ENCODE measurements around the gene RPS6KC1. TPM values are rescaled to one million over a fixed set of nuclear protein-coding genes. Genes with fewer than 3 reads are reported as not detected.

Gene RPS6KC1
- total RNA-seq, 1 donor from 2014 or later: 13.0 TPM

DNA sequence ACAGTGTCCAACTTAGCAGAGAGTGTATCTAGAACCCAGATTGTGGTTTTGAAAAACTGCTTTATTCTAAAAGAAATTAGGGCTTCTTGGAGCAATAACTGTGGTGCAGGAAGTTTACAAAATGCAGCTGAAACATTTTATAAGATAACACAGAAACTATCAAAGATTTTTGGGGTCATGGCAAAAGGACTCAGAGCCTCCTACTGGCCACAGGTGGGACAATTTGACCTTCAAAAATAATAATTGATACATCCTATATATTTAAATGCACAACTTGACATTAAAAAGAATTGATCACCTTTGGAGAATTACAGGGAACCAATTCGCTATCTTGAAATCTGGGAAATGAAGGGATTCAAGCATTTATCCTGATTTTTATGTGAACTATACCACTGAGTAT lies 235.2 kb downstream of the RPS6KC1 start:
- Mint-ChIP-seq H3K27me3 (no peaks in the 10 kb centered on the region), H3K4me1 (no peaks in the 10 kb centered on the region), H3K27ac (no peak overlapping the region), H3K9me3 (peaks cover 4% of the 10 kb centered on the region), H3K4me3 (no peak overlapping the region), H3K36me3 (ENCODE audit: low read depth) (no peaks in the 10 kb centered on the region)
- no peak for DNase-seq
- no peak for ATAC-seq (ENCODE audit: low read depth)
- TF ChIP-seq, protein P1, sequence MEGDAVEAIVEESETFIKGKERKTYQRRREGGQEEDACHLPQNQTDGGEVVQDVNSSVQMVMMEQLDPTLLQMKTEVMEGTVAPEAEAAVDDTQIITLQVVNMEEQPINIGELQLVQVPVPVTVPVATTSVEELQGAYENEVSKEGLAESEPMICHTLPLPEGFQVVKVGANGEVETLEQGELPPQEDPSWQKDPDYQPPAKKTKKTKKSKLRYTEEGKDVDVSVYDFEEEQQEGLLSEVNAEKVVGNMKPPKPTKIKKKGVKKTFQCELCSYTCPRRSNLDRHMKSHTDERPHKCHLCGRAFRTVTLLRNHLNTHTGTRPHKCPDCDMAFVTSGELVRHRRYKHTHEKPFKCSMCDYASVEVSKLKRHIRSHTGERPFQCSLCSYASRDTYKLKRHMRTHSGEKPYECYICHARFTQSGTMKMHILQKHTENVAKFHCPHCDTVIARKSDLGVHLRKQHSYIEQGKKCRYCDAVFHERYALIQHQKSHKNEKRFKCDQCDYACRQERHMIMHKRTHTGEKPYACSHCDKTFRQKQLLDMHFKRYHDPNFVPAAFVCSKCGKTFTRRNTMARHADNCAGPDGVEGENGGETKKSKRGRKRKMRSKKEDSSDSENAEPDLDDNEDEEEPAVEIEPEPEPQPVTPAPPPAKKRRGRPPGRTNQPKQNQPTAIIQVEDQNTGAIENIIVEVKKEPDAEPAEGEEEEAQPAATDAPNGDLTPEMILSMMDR (IDR thresholded peaks at IDR 0.05): no peak
- ChIA-PET POLR2A (no interaction called here), CTCF (no interaction called here)
- intact Hi-C loops (cut with micrococcal nuclease): no loop called here

DNA sequence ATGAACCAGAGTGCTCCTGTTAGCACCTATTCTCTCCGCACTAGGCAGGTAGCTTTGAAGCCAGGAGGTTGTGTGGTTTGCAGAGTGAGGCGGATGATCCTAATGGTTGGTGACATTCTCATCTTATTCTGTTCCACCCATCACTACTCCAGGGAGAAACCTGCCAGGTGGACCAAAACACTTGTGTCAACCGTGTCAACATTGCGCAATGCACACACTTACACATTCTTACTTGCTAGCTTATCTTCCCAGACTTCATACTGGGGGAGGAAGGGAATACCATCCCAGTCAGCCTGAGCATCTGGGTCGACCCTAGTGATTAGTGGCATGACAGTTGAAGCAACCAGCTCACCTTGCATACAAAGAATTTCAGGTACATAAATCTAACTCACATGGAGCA lies 236.9 kb downstream of the RPS6KC1 start:
- ChIA-PET CTCF (no interaction called here), POLR2A (no interaction called here)
- no peak overlapping the region for H3K4me3 Mint-ChIP-seq
- peaks cover 4% of the 10 kb centered on the region for H3K9me3 Mint-ChIP-seq
- DNase-seq: no peak
- intact Hi-C loops (cut with micrococcal nuclease): no loop called here
- H3K27ac Mint-ChIP-seq: no peak overlapping the region
- H3K4me1 Mint-ChIP-seq: no peaks in the 10 kb centered on the region
- TF ChIP-seq, protein P1 (IDR thresholded peaks at IDR 0.05): no peak
- no peak for ATAC-seq (ENCODE audit: low read depth)
- no peaks in the 10 kb centered on the region for H3K27me3 Mint-ChIP-seq
- H3K36me3 Mint-ChIP-seq (ENCODE audit: low read depth): no peaks in the 10 kb centered on the region

DNA sequence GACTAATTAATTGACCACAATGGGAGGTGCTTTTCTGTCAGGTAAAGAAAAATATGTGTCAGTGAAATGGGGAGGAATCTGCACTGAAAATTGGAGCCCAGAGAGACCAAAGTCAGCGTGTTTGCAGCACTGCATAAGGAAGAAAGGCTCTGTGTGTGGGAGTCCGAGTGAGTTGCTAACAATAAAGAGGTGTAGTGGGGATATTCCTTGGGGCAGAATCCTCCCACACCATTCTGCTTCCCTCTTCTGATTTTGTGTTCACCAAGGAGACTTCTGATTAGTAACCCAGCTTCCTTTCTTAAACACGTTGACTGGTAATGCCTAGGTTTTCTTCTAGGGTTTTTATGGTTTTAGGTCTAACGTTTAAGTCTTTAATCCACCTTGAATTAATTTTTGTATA lies 240.5 kb downstream of the RPS6KC1 start:
- intact Hi-C loops (cut with micrococcal nuclease): no loop called here
- no peaks in the 10 kb centered on the region for H3K27me3 Mint-ChIP-seq

DNA sequence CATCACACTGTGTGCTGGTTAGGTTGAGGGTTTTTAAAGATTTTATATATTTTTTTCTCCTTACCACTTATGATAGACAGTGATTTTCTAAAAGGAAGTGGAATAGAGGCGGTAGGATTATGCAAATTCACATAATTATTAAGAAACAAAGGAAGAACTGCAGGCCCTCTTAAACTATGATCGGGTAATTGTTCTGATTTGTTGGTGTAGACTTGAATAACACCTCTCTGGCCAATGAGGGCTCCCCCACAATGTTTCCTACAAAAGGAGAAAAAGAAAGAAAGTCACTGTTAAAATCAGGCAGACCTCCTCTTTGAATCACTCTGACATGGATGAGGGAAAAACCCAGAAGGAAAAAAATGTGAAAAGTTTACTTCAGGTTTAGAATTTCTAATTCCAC lies 241.6 kb downstream of the RPS6KC1 start:
- intact Hi-C loops (cut with micrococcal nuclease): no loop called here
- POLR2A ChIA-PET: no interaction called here
- Mint-ChIP-seq H3K4me1 (no peaks in the 10 kb centered on the region), H3K27ac (no peak overlapping the region), H3K9me3 (peaks cover 3% of the 10 kb centered on the region), H3K36me3 (ENCODE audit: low read depth) (no peaks in the 10 kb centered on the region), H3K4me3 (no peak overlapping the region), H3K27me3 (no peaks in the 10 kb centered on the region)
- CTCF ChIA-PET: no interaction called here
- no peak for DNase-seq
- TF ChIP-seq, protein P1 (IDR thresholded peaks at IDR 0.05): no peak
- ATAC-seq (ENCODE audit: low read depth): no peak

More for the DNA sequence above, 240.5 kb downstream of the RPS6KC1 start:
- ATAC-seq (ENCODE audit: low read depth) (no peak), DNase-seq (no peak)
- H3K27ac Mint-ChIP-seq: no peak overlapping the region
- TF ChIP-seq, protein P1 (IDR thresholded peaks at IDR 0.05): no peak
- peaks cover under 1% of the 10 kb centered on the region for H3K9me3 Mint-ChIP-seq
- H3K4me3 Mint-ChIP-seq: no peak overlapping the region
- no peaks in the 10 kb centered on the region for H3K36me3 Mint-ChIP-seq (ENCODE audit: low read depth)
- ChIA-PET CTCF (no interaction called here), POLR2A (no interaction called here)
- H3K4me1 Mint-ChIP-seq: no peaks in the 10 kb centered on the region

DNA sequence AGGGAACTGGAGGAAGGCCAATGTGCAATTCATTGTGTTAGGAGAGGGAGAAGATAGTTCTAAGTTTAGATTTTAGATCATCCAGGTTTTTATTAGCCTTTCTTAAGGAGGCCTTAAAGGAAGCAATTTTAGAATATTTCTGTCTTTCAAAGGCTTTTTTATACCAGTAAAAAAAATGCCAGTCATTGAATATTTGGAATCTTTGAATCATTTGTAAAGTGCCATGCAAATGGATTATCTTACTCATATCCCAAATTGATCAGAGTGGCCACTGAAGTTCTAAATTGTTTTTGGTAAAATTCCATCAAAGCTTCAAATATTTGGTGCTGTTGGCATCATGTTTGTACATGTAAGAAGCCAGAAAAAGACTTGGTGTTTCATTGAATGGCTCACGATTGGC lies 244.8 kb downstream of the RPS6KC1 start:
- POLR2A ChIA-PET: no interaction called here
- Mint-ChIP-seq H3K27me3 (no peaks in the 10 kb centered on the region), H3K4me3 (no peak overlapping the region), H3K9me3 (peaks cover 5% of the 10 kb centered on the region), H3K4me1 (no peaks in the 10 kb centered on the region), H3K36me3 (ENCODE audit: low read depth) (no peaks in the 10 kb centered on the region), H3K27ac (no peak overlapping the region)
- DNase-seq: no peak
- intact Hi-C loops (cut with micrococcal nuclease): no loop called here
- CTCF ChIA-PET: no interaction called here
- TF ChIP-seq, protein P1 (IDR thresholded peaks at IDR 0.05): no peak
- no peak for ATAC-seq (ENCODE audit: low read depth)

All from activated B cell treated with CpG ODN at 0.5 μM for 24 hours (primary cell).